ENCODE results near the gene KLF15.

GRCh38 chr3:126401611-126402160, 44.5 kb upstream of the KLF15 start:
- TF ChIP-seq CBX8 (IDR thresholded peaks at IDR 0.05; ENCODE audit: borderline replicate concordance, low read depth, low read length) (no peak), CTCF (IDR thresholded peaks at IDR 0.05; ENCODE audit: control extremely low read depth in 1 of 3, insufficient read depth in 1 of 3, low read depth in 1 of 3, low read length in 3 of 3) (no peak), SP1 (IDR thresholded peaks at IDR 0.05; ENCODE audit: low read depth, low read length) (no peak), JUND (IDR thresholded peaks at IDR 0.05; ENCODE audit: low read length) (no peak), MAFK (IDR thresholded peaks at IDR 0.05; ENCODE audit: low read depth, low read length) (no peak), KDM1A (IDR thresholded peaks at IDR 0.05; ENCODE audit: borderline replicate concordance, low read length) (no peak), POLR2AphosphoS5 (IDR thresholded peaks at IDR 0.05; ENCODE audit: low read depth, low read length) (no peak), EZH2 (IDR thresholded peaks at IDR 0.05; ENCODE audit: low read depth, low read length, severe bottlenecking) (no peak), POLR2A (IDR thresholded peaks at IDR 0.05; ENCODE audit: control extremely low read depth in 1 of 2, low read depth in 2 of 2, low read length in 2 of 2) (no peak), POU5F1 (IDR thresholded peaks at IDR 0.05; ENCODE audit: low read depth, low read length) (no peak), TAF1 (IDR thresholded peaks at IDR 0.05; ENCODE audit: low read depth, low read length) (no peak), CREB1 (IDR thresholded peaks at IDR 0.05) (no peak)
- TF ChIP-seq, protein P1, sequence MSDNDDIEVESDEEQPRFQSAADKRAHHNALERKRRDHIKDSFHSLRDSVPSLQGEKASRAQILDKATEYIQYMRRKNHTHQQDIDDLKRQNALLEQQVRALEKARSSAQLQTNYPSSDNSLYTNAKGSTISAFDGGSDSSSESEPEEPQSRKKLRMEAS (IDR thresholded peaks at IDR 0.05), result no peak

Measured in H1 (cell line).